SH-SY5Y (cell line): ENCODE measurements around the gene TCL1A.

Experiments
- GATA2 ChIP-seq: IDR thresholded peaks from 2 replicates; pipeline ENCODE4 v1.6.1; 2011; ENCODE audit warnings: mild to moderate bottlenecking, low read depth, low read length
- GATA3 ChIP-seq: IDR thresholded peaks from 2 replicates; pipeline ENCODE4 v1.6.1; 2011; ENCODE audit warnings: low read depth, mild to moderate bottlenecking, low read length, moderate library complexity

DNA sequence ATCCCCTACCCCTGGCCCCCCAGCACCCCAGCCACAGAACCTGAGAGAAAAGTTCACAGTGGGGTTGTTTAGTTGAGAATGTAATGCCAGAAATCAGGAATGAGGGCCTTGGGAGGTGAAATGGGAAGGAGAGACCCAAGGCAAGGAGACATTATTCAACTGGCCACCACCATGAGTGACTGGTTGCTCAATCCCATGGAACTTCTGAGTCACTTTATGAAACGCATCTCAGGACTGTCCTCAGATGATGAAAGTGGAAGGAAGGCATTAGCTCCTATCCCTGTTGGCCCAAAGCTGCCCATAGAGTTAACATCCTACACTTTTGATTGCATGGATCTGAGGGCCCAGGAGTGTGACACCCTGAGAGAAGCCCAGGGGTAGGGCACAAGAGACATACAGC lies 25.4 kb upstream of the TCL1A start:
- TF ChIP-seq GATA3: no peak
- no peak for TF ChIP-seq GATA2
